GM19328 (cell line): ENCODE measurements around the gene PRSS27.

Experiments used
- ATAC-seq: cut with Tn5 transposase; IDR thresholded peaks from one replicate; pipeline ENCODE4 v1.9.1; 2021; ENCODE audit warnings: mild to moderate bottlenecking, moderate library complexity; ENCODE audit not compliant: unreplicated experiment

PRSS27 gene

DNA sequence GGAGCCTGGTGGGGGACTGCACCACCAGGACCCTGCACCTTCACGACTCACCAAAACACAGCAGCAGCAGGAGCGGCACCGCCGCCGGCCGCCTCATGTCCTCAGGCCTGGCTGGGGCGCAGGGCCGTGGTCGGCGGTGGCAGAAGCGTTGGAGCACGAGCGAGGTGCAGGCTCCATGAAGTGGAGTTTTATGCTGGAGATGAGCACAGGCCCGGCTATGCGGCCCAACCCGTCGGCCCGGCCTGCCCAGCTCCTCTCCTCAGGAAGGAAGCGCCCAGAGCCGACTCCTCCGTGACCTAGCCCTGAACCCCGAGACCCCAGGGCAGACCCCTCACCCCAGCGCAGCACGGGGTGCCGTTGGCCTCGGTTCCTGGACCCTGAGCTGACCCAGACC, at the start of gene PRSS27:
TSS of gene PRSS27 (minus strand) at position 161 of the 394 bp plus-strand sequence. CDS start at position 97, 64 bp downstream.
- no peak for ATAC-seq

DNA sequence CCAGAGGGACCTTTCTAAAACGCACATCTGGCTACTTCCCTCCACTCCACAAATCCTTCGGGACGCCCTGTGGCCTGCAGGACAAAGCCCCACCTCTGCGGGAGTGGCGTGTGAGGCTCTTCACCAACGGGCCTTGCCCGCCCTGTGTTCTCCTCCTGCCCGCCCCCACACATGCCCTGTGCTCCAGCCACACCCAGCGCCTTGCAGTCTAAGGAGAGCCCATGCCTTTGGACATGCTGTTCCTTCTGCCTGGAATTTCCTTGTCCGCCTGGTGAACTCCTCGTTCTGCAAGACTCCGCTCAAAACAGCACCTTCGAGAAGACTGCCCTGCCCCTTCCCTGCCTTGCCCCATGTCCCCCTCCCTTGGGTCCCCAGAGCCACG, 49.6 kb upstream of the PRSS27 start:
- ATAC-seq, result no peak

DNA sequence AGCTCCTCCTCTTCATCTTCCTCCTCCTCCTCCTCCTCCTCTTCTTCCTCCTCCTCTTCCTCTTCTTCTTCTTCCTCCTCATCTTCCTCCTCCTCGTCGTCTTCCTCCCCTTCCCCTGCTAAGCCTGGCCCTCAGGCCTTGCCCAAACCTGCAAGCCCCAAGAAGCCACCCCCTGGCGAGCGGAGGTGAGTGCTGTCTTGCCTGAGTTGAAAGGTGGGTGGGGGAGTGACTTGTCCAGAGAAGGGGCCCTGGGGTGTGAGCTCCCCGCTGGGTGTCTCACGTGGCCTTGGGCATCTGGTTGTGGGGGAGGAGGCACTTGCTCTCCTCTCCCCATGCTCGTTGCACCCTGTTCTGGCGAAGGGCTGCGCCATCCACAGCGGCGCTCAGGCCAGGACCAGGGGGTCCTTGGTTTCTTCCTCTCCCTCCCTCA, 49.1 kb upstream of the PRSS27 start:
- ATAC-seq, result no peak

DNA sequence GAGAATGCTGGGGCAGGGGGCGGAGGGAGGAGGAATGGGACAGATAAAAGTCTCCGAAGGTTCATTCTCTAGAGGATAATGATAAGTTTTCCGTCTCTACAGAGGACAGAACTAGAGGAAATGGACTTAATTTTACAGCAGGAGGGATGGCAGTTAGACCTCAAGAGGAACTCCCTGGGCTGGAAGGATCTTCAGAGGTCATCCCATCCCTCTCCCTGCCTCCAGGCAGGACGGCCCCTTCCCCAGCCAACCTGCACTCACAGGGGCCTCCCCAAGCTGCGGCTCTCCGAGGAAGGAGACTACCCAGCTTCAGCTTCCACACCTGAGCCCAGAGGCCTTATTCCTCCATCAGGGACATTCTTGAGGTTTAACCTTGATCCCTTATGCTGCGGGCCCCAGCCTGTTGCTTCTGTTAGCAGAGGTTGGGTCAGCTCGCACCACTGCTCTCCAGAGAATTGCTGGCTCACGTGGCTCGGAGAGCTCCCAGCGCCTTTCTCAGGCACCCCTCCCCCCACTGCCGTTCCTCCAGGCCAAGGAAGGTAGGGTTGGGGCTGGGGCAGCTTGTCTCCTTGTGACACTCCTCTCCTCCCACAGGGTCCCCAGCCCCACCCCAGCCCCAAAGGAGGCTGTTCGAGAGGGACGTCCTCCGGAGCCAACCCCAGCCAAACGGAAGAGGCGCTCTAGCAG, 48.5 kb upstream of the PRSS27 start:
- ATAC-seq, result no peak

DNA sequence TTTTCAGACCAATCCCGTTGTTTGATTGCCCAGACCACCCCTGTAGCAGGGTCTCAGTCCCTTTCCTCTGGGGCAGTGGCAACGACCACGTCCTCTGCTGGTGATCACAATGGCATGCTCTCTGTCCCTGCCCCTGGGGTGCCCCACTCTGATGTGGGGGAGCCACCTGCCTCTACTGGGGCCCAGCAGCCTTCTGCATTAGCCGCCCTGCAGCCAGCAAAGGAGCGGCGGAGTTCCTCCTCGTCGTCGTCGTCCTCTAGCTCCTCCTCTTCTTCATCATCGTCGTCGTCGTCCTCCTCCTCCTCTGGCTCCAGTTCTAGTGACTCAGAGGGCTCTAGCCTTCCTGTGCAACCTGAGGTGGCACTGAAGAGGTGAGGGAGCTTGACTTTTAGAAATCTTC, 47.9 kb upstream of the PRSS27 start:
- no peak for ATAC-seq

DNA sequence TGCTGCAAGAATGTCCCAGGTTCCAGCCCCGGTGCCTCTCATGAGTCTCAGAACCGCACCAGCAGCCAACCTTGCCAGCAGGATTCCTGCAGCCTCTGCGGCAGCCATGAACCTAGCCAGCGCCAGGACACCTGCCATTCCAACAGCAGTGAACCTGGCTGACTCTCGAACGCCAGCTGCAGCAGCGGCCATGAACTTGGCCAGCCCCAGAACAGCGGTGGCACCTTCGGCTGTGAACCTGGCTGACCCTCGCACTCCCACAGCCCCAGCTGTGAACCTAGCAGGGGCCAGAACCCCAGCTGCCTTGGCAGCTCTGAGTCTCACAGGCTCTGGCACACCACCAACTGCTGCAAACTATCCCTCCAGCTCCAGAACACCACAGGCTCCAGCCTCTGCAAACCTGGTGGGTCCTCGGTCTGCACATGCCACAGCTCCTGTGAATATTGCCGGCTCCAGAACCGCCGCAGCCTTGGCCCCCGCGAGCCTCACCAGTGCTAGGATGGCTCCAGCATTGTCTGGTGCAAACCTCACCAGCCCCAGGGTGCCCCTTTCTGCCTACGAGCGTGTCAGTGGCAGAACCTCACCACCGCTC, 47.2 kb upstream of the PRSS27 start:
- no peak for ATAC-seq

DNA sequence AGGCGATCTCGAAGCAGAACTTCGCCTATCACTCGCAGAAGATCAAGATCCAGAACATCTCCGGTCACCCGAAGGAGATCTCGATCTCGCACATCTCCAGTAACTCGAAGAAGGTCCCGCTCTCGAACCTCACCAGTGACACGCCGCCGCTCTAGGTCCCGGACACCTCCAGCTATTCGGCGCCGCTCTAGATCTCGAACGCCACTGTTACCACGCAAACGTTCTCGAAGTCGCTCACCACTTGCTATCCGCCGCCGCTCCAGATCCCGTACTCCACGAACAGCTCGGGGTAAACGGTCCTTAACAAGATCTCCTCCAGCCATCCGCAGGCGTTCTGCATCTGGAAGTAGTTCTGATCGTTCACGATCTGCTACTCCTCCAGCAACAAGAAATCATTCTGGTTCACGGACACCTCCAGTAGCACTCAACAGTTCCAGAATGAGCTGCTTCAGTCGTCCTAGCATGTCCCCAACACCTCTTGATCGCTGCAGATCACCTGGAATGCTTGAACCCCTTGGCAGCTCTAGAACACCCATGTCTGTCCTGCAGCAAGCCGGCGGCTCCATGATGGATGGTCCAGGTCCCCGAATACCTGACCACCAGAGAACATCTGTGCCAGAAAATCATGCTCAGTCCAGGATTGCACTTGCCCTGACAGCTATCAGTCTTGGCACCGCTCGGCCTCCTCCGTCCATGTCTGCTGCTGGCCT, 46.6 kb upstream of the PRSS27 start:
- ATAC-seq, result no peak

DNA sequence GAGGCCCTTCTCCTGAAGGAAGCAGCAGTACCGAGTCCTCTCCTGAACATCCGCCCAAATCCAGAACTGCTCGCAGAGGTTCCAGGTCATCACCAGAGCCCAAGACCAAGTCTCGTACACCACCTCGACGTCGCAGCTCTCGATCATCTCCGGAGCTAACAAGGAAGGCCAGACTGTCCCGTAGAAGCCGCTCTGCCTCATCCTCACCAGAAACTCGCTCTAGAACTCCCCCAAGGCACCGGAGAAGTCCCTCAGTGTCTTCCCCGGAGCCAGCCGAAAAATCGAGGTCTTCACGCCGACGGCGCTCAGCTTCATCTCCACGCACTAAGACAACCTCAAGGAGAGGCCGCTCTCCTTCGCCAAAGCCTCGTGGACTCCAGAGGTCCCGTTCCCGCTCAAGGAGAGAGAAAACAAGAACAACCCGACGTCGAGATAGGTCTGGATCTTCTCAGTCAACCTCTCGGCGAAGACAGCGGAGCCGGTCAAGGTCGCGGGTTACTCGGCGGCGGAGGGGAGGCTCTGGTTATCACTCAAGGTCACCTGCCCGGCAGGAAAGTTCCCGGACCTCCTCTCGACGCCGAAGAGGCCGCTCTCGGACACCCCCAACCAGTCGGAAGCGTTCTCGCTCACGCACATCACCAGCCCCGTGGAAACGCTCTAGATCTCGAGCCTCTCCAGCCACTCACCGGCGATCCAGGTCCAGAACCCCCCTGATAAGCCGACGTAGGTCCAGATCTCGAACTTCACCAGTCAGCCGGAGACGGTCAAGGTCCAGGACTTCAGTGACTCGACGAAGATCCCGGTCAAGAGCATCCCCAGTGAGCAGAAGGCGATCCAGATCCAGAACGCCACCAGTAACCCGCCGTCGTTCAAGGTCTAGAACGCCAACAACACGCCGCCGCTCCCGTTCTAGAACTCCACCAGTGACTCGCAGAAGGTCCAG, 45.7 kb upstream of the PRSS27 start:
- no peak for ATAC-seq

DNA sequence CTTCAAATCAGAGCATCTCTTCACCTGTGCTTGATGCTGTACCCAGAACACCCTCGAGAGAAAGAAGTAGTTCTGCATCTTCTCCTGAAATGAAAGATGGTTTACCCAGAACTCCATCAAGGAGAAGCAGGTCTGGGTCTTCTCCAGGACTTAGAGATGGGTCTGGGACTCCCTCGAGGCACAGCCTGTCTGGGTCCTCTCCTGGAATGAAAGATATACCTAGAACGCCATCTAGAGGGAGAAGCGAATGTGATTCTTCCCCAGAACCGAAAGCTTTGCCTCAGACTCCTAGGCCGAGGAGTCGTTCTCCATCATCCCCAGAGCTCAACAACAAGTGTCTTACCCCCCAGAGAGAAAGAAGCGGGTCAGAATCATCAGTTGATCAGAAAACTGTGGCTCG, 44.7 kb upstream of the PRSS27 start:
- no peak for ATAC-seq

DNA sequence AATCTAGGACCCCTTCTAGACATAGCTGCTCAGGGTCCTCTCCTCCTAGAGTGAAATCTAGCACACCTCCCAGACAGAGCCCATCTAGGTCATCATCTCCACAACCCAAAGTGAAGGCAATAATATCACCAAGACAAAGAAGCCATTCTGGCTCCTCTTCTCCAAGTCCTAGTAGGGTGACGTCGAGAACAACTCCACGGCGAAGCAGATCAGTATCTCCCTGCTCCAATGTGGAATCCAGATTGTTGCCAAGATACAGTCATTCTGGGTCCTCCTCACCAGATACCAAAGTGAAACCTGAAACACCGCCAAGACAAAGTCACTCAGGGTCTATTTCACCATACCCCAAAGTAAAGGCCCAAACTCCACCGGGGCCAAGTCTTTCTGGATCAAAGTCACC, 43.1 kb upstream of the PRSS27 start:
- ATAC-seq, result no peak

DNA sequence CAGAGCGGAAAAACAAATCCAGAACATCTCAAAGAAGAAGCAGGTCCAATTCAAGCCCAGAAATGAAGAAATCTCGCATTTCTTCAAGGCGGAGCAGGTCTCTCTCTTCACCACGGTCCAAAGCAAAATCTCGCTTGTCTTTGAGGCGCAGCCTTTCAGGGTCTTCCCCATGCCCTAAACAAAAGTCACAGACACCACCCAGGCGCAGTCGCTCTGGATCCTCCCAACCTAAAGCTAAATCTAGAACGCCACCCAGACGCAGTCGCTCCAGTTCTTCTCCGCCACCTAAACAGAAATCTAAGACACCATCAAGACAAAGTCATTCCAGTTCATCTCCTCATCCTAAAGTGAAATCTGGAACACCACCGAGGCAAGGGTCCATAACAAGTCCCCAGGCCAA, 42.7 kb upstream of the PRSS27 start:
- no peak for ATAC-seq

DNA sequence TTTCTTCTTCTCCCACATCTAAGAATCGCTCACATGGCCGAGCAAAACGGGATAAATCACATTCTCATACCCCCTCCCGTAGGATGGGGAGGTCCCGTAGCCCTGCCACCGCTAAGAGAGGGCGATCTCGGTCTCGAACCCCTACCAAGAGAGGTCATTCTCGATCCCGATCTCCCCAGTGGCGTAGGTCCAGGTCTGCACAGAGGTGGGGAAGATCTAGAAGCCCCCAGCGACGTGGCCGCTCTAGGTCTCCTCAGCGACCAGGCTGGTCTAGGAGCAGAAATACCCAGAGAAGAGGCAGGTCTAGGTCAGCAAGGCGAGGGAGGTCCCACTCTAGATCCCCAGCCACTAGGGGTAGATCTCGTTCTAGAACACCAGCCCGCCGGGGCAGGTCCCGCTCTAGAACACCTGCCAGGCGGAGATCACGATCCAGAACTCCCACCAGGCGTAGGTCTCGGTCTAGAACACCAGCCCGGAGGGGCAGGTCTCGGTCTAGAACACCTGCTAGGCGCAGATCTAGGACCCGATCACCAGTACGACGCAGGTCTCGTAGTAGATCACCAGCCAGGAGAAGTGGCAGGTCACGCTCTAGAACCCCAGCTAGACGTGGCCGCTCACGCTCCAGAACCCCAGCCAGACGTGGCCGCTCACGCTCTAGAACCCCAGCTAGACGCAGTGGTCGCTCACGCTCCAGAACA, 42.0 kb upstream of the PRSS27 start:
- no peak for ATAC-seq

DNA sequence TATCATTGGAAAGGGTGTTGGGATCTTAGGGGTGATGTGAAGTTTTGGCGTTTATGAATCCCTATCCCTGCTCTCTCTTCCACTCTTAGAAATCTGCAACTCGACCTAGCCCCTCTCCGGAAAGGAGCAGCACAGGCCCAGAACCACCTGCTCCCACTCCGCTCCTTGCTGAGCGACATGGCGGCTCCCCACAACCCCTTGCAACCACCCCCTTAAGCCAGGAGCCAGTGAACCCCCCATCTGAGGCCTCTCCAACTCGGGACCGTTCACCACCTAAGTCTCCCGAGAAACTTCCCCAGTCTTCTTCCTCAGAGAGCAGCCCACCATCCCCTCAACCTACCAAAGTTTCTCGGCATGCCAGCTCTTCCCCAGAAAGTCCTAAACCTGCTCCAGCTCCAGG, 41.4 kb upstream of the PRSS27 start:
- no peak for ATAC-seq

DNA sequence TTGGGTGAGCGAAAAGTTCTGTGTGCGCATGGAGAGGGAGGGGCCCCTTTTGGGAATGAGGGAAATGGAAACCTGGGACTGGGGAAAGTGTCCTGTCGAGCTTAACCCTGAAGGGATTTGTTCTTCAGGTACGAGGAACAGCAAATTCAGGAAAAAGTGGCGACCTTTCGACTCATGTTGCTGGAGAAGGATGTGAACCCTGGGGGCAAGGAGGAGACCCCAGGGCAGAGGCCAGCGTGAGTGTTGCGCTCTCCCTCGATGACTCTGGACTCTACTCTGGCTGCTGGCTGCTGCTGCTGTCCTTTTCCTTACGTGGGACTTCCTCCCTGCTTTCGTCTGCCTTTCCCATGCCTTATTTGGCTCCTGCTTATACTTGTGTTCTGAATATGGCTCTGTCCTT, 37.3 kb upstream of the PRSS27 start:
- no peak for ATAC-seq

DNA sequence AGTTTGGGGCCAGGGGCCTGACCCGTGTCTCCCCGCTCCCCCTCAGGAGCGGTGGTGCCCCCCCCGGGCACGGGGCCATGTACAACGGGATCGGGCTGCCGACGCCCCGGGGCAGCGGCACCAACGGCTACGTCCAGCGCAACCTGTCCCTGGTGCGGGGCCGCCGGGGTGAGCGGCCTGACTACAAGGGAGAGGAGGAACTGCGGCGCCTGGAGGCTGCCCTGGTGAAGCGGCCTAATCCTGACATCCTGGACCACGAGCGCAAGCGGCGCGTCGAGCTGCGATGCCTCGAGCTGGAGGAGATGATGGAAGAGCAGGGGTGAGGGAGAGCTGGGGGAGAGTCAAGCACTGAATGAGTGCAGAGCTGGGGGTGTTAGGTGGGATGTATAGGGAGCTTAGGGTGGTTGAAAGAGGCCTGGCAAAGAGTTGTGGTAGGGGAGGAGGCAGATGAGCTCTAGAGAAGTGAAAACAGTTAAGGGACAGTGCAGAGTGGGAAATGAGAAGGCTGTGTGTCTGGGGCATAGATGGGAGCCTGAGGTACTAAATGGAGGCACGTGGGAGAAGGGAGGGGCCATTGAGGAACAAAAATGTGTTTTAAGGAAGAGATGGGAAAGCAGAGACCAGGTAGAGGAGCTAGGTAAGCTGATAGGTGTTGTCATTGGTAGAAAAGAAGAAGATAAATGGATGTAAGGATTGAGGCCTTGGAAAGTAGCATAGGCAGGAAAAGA, 36.4 kb upstream of the PRSS27 start:
- no peak for ATAC-seq

DNA sequence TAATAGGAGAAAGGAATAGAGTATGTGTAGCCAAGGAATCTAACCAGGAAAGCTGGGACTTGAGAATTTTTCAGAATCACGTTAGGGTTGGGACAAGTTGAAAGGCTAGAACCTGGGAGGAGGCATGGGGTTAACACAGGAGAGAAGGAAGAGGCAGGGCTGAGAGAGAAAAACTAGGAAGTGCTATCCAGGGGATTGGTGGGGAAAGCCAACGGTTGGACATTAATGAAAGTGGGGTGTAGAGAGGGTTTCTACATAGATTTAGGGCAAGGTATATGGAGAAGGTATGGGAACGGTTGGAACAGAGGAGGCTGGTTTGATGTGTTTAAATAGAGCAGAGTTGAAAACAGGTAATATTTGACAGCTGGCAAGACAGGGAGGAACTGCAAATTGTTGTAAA, 35.1 kb upstream of the PRSS27 start:
- ATAC-seq, result no peak

DNA sequence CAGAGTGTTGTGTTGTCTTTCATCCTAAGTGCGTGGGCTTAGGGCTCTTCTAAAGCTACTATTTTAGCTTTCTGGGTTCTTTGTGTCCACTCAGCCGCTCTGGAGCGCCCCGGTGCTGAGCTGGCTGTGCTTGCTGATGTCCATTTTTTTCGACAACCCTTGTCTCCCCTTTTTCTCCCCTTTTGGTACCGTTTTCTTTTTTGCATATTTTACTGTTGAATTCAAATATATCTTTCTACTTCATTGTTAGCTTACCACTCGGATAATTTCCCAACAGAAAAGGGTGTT, 33.7 kb upstream of the PRSS27 start:
- ATAC-seq, result no peak

DNA sequence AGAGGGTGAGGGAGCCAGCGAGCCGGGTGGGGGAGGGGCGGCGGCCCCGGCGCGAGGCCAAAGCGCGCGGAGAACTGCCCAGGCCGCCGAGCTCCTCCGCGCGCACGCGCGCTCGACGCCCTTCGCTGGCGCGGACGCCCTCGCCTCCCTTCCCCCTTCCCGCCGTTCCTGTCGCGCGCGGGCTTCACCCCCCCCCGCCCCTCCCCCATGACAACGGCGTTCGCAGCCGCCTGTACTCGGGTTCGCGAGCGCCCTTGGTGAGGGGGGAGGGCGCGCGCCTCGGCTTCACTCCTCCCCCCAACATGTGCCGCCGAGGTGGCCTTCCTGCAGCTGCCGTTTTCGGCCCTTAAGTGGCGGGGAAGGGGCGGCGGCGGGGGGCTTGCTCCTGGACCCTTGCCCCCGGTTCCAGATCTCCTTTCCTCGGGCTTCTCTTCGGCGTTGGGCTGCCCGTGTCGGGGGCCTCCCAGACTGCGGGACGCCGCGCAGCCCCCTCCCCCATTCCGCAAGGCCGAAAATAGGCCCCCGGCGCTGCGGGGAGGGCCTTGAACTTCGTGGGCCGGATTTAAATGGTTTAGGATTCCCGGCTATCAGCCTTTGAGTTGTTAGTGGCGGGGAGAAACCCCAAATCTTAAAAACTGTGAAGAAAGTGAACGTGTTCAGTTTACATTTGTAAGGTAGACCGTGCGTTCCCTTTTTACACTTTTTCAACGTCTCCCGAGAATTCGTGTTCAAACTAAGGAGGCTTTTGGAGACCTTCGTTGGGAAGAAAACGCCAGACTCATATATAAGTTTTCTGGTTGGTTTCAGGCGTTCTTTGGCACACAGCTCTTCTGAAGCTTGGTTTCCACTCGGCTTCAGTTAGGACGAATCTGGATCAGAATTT, 33.1 kb upstream of the PRSS27 start:
- ATAC-seq, result peak; percentile 21
